ENCODE measurements around the gene IL1RAPL1.

- TF ChIP-seq, protein P1, sequence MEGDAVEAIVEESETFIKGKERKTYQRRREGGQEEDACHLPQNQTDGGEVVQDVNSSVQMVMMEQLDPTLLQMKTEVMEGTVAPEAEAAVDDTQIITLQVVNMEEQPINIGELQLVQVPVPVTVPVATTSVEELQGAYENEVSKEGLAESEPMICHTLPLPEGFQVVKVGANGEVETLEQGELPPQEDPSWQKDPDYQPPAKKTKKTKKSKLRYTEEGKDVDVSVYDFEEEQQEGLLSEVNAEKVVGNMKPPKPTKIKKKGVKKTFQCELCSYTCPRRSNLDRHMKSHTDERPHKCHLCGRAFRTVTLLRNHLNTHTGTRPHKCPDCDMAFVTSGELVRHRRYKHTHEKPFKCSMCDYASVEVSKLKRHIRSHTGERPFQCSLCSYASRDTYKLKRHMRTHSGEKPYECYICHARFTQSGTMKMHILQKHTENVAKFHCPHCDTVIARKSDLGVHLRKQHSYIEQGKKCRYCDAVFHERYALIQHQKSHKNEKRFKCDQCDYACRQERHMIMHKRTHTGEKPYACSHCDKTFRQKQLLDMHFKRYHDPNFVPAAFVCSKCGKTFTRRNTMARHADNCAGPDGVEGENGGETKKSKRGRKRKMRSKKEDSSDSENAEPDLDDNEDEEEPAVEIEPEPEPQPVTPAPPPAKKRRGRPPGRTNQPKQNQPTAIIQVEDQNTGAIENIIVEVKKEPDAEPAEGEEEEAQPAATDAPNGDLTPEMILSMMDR (IDR thresholded peaks at IDR 0.05): no peak
- TF ChIP-seq POLR2A (IDR thresholded peaks at IDR 0.05): no peak
These were observed 8.1 kb downstream of the IL1RAPL1 start for GRCh38 chrX:28595346-28595745.

Data from tibial nerve (tissue), 3 donors.